Stimulated activated CD8-positive, alpha-beta memory T cell treated with anti-CD3 and anti-CD28 coated beads, Interleukin-7, amount 100 ng/mL, for 4 hours (primary cell): ENCODE data around the gene NMU.
"Not testable (repeated sequence)": the region's sequence is repeated elsewhere in the genome, so short reads cannot be mapped to it uniquely, and the experiment has no call there.

Source experiments
- DNase-seq, 2 donors: peaks; one replicate each; pipeline ENCODE4 v3.0.0-alpha.2; 2020; ENCODE audit warnings: low read depth in 2 of 2

The NMU gene, protein sequence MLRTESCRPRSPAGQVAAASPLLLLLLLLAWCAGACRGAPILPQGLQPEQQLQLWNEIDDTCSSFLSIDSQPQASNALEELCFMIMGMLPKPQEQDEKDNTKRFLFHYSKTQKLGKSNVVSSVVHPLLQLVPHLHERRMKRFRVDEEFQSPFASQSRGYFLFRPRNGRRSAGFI

DNA sequence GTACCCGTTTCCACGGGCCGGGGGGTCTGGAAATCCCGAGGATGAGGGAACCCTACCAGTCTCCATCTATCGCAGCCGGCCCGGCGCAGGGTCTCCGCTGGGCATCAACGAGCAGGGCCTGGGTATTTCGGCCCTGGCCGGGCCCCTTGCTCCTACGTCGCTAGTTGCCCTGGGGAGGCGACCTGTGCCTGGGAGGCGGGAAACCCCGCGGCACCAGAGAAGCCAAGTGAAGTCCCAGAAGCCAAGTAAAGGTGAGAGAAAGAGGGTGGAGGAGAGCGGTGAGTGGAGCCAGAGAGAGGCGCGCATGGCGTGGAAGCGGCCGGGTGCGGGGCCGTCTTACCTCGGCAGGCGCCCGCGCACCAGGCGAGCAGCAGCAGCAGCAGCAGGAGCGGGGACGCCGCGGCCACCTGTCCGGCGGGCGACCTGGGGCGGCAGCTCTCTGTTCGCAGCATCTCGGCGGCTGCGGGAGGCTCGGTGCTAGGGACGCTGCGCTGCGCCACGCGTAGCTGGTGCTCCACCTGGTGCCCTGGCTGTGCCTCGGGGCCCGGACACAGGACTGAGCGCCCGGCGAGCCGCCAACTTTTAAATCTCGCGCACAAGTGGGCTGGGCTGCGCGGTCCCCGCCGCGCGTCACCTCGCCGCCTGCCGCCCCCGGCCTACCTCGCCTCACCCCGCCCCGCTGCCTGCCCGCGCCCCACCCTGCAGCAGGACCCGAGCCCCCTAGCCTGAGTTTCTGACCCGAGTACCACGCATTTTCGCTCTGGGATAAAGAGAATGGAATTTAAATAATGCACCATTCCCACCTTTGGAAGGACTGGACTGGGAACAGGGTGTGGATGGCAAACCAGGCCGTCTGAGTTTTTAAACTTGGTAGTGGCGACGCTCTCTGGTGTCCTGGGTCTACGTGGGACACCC lies at the start of gene NMU:
Gene NMU, minus strand, starts transcription at position 558 of the 915 bp plus-strand sequence. Its CDS starts 106 bp downstream, at position 452.
- DNase-seq = peak in 1 of 2 donors; percentile 11

DNA sequence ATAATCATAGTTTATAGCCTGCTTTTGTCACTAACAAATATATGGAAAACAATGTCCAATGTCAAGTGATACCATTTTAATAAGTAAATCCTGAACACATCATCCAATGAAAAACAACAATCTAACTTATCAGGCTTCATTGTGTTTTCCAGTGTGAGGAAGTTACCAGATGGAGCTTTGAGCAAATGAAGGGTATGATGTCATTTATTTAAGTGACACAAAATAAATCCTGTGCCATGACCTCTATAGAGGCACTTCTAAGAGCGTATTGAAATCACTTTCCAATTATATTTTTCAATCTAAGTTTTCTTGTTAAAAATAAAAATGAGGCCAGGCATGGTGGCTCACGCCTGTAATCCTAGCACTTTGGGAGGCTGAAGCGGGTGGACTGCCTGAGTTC lies 48.2 kb upstream of the NMU start:
- DNase-seq = no peak

DNA sequence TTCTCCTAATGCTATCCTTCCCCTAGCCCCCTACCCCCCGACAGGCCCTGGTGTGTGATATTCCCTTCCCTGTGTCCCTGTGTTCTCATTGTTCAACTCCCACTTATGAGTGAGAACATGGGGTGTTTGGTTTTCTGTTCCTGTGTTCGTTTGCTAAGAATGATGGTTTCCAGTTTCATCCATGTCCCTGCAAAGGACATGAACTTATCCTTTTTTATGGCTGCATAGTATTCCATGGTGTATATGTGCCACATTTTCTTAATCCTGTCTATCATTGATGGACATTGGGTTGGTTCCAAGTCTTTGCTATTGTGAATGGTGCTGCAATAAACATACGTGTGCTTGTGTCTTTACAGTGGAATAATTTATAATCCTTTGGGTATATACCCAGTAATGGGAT lies 46.7 kb upstream of the NMU start:
- not testable (repeated sequence) for DNase-seq

DNA sequence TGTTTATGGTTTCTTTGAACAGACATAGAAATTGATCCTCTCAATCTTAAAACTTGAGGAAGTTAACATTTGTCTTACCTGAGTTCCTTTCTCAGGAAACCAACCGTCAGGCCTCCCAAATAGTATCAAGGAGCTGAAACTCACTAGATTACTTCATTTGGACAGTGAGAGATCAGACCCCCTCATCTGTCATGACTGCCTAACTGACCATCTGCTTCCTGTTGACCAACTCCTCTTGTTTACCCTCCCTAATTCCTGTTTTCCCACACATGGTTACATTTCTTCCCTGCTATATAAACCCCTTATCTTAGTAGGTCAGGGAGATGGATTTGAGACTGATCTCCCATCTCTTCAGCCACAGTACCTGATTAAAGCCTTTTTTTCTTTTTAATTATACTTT lies 46.2 kb upstream of the NMU start:
- DNase-seq = no peak

DNA sequence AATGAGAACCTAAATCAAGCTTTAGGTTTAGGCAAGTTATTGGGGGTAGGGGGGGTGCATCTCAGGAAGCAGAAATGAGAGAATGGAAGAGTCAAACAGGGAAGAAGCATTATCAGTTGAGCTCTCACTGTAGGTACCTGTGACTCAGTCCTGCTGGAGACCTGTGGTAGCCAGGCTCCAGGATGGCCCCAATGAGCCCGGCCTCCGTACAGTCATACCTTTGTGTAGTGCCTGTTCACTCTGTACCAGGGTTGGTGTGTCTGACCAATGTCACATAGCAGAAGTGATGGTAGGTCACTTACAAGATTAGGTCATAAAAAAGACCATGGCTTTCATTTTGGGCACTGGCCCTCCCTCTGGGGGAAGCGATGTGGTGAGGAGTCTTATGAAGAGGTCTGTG lies 45.3 kb upstream of the NMU start:
- no peak for DNase-seq

DNA sequence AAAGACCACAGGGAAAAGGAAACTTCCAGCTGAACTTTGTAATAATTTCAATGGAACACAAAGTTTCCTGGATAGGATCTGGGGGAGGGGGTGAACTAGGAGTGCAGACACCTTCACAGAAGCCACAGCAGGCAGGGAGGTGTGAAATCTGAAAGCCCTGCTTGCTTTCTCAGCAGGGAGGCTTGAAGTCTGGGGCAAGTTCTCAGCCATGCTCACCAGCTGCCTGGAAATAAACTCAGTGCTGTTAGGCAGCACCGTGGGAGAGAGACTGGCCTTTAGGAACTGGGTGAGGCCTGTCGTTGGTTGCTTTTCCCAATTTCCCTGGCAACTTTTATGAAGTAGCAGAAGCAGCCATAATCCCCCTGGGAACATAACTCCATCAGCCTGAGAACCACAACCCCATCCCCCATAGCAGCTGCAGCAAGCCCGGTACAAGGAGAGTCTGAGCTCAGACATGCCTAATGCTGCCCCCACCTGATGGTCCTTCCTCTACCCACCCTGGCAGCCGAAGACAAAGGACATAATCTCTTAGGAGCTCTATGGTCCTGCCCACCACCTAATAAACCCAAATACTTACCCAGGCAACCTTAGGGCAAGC lies 39.2 kb upstream of the NMU start:
- DNase-seq = no peak

DNA sequence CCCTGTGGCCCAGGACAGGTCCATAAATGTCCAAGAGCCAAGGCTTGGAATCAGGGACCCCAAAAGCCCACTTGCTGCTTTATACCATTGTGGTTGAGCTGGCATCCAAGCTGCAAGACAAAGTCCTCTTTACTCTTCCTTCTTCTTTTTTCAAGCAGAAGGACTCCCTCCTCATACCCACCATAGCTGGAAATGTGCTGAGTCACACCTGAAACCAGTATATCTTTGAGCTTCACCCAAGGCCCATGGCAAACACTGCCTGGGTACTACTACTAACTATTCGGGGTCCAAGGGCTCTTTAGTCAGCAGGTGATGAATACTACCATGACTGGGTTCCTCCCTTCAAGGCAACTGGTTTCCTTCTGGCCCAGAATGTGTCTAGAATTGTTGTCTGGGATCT lies 37.3 kb upstream of the NMU start:
- no peak for DNase-seq

DNA sequence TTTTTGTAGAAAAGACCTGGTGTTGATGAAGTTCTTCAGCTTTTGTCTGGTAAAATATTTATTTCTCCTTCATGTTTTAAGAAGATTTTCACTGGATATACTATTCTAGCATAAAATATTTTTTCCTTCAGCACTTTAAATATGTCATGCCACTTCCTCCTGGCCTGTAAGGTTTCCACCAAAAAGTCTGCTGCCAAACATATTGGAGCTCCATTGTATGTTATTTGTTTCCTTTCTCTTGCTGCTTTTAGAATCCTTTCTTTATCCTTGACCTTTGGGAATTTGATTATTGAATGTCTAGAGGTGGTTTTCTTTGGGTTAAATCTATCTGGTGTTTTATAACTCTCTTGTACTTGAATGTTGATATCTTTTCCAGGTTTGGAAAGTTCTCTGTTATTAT lies 35.6 kb upstream of the NMU start:
- DNase-seq = no peak

DNA sequence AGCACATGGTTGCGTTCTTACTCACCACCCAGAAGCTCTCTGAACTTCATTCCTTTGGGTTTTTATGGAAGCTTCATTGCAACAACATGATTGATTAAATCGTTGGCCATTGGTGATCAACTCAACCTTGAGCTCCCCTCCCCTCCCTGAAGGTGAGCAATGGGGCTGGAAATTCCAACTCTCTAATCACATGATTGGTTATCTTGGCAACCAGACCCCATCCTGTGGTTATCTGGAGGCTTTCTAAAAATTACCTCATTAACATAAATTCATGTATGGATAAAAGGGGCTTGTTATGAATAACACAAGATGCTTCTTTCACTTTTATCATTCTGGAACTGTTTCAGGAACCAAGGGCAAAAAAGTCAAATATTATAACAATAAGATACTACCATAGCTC lies 34.6 kb upstream of the NMU start:
- DNase-seq = no peak

DNA sequence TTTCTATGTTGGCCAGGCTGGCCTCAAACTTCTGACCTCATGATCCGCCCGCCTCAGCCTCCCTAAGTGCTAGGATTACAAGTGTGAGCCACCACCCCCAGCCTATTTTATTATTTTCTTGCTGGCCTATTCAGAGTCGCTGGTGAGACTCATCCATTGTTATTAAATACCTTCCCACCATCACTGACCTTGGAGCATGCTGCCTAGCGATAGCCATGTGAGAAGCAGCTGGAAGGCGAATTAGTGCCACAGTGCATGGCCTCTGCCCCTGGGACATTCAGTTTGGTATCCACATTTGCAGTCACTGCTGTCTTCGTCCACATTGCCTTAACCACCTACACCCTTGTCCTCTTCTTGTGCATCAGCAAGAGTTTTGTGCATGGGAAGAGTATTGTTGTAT lies 32.4 kb upstream of the NMU start:
- DNase-seq = no peak

DNA sequence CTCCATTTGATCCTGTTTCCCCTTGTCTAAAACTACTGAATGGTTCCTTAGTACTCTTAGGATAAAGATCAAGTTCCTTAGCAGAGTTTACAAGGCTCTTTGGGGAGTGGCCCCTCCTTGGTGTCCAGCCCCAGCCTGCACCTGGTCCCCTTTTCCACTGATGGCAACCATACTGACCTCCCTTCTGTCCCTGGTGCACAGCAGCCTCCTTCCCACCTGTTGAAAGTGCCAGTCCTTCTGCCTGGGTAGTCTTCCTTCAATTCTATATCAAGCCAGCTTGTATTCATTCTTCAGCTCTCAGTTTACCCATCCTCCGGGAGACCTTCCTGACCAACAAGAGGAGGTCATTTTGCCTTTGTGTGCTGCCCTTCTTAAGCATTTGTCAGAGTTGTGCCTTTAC lies 30.4 kb upstream of the NMU start:
- DNase-seq = no peak

DNA sequence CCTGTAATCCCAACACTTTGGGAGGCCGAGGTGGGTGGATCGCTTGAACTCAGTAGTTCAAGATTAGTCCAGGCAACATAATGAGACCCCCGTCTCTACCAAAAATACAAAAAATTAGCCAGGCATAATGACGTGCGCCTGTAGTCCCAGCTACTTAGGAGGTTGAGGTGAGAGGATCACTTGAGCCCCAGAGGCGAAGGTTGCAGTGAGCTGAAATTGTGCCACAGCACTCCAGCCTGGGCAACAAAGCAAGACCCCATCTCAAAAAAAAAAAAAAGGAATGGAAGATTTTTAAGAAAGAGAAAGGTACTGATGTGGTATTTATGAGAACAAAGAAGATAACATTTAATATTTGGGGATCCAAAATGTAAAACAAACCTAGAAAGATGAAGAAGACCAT lies 27.0 kb upstream of the NMU start:
- no peak for DNase-seq

DNA sequence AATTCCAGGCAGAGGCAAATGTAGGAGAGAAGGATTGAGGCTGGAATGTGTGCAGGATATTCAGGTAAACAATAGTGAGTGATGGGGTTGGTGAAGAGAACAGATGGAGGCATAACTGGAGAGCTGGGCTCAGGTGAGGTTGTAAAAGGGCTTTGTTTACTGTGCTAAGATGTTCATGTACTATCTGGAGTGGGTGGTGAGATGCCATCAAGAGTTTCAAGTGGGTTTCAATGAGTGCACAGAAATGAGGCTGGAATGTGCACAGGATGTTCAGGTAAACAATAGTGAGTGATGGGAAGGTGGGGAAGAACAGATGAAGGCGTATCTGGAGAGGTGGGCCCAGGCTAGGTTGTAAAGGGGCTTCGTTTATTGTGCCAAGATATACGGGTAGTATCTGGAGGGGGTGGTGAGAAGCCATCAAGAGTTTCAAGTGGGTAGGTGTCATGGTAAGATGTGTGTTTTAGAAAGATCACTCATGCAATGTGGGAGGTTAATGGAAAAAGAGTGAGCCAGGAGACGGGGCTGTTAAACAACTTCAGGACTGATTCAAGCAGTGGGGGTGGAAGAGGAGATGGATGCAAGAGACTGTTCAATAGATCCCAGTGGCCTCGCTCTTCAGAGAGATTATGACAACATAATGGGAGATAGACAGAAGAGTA lies 25.4 kb upstream of the NMU start:
- DNase-seq = no peak

DNA sequence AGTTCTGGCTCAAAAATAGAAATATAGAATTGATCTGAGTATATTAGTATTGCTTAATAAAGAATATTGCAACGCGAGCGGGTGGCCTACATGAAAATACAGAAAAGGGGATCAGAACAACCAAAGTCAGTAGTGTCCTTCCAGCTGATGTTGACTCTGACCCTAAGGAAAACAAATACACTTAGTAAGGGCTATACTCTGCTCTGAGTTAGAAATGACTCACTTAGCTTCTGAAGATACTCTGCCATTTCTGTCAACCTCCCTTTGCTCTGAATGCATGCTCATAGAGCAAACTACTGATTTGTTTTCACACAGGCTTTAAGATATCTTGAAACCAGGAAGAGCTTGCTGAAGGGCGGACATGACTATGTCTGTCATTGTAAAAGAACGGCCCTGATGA lies 22.6 kb upstream of the NMU start:
- DNase-seq = no peak

DNA sequence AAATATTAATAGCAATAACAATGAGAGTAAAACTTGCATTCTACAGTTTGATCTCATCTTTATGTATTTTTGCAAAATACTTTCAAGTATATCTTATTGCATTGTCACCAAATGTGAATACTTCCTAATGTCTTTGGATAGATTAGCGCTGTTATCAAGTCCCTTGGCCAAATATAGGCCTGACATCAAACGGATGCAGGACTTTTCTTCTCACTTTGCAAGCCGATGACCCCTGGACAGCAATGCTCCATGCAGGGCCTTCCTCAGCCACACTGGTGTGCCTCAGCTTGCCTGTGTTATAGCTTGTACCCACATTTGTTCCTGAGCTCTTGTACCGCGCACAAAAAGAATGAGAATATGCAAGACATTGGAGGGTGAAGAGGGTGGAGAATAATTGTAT lies 18.0 kb upstream of the NMU start:
- no peak for DNase-seq

DNA sequence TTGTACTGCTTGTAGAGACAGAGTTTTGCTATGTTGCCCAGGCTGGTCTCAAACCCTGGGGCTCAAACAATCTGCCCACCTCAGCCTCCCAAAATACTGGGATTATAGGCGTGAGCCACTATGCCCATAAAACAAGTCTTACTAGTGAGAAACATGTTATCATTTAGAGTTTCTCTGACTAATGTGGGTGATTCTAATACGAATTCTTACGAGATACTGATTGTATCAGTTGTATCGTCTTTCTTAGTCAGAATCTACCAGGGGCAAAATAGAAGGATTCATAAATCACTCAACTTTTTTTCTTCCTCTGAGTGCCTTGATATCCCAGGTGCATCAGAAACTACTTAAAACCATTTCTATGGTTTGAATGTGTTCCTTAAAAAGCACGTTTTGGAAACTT lies 14.4 kb upstream of the NMU start:
- no peak for DNase-seq

DNA sequence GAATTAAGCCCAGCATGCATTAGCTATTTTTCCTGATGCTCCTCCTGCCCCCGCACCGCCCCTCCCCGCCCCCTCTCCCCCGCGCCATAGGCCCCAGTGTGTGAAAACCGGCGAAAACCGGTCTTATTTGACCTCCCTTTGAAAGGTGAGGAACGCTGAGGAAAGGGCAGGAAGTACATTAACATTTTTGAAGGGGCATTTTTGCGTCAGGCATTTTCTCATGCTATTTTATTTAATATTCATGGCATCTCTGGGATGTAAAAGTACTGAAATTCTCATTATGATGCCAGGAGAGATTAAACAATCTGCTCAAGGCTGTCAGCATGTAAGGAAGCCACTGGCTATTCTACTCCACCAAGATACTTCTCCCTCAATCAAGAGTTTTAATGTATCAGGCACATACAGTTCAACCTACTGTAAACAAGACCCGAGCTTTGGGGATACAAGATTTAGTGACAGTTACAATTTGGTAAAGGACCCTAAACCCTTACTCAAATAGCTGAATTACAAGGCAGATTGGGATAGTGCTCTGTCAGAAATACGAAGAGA lies 1.2 kb upstream of the NMU start:
- no peak for DNase-seq

DNA sequence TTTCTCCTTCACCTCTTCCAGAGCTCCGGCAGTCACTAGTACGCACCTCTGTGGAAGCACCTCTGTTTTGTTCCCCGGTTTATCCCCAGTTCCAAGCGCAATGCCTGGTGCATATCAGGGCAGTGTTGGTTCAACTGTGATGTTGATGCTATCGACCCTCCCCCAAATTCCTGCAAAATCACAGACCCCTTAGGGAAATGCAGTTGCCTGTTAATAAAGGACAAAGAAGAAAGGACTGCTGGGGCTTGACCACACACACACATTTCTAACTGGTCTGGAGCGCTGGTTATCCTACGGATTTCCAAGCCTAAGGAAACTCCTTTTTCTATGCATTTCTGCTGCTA lies 530 bp upstream of the NMU start:
- no peak for DNase-seq

DNA sequence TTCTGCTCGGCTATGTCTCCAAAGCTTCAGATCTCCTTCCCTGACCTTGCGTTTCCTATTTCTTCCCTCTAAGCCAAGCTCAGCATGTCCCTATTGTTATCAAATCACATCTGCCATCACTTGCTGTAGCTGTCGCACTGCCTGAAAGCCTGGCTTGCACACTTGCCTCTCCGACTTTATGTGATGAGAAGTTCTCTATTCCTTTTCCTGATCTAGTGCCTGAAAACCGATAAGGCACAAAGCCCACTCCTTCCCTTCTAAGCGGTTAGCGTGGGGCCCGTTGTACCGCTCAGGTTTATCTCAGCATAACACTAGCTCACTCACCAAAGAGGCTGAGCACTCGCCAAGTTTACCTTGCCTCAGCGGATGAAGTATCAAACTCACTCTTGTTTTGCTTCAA lies 816 bp downstream of the NMU start:
- no peak for DNase-seq

DNA sequence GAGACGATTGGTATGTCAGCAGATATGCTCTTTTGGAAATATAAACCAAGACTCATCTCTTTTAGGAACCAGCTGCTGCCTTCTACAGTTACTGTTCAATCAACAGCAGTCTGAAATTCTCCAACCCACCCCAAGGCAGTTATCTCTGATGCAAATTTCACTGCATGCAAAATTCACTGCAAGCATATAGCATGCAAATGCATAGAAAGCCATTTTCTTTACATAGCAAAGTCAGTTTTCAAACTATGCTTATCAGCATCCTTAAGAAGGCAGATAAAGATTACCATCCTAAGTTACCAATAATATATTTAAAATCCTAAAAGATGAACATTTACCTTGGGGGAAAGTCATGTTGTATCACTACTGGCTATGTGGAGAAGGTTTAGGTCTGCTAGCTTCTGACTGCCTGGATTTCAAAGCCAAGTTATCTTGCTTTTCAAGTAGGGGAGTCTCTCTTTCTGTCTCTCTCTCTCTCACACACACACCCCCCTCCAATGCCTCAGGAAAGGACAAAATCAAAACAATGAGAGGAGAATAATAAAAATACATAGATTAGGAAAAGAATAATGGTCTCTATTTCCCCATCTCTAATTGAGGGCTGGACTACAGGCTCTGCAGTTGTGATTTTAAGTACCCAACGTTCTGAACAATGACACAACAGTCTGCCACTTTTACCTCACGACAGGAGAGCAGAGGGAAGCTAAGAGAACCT lies 1.5 kb downstream of the NMU start:
- no peak for DNase-seq

DNA sequence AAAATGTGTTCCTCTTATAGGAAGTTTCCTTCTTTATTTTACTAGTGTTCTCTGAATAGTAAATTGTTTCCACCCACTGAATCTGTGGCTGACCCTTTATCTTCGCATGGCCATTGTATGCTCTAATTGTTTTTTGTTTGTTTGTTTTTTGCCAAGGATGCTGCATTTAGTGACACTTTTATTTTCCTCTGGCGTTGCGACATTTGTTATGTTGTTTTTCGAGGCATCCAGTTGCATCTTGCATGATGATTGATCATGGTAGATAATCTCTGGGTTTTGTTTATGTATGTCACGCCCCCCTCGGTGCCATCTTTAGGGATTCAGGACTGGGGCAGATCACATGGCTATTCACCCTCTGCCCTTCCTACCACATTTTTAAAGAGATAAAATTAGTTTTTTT lies 2.2 kb downstream of the NMU start:
- no peak for DNase-seq

DNA sequence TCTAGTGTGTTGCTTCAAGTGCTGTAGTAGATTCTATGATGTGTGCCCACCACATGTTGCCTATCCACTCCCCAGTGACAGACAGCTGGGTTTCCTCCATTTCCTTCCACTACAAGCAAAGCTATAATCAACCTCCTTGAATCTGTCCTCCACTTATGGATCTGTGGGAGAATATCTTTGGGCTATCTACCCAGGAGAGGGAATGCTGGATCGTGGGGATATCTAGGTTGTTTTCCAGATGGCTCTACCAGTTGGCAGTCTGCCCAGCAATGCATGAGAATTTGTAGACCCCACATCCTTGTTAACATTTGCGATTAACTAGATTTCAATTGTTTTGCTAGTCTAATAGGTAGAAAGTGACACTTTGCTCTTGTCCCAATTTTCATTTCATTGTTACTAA lies 10.3 kb downstream of the NMU start:
- DNase-seq = no peak
